IMR-90 (cell line): ENCODE results near the gene GRPEL2.

Source experiments
- CEBPB ChIP-seq: IDR thresholded peaks from 2 replicates; pipeline ENCODE4 v1.6.1; 2012; ENCODE audit warnings: low read depth, low read length, improper control_type of control experiment
- CHD1 ChIP-seq: IDR thresholded peaks from 2 replicates; pipeline ENCODE4 v1.6.1; 2012; ENCODE audit warnings: low read depth, low read length, improper control_type of control experiment
- MAZ ChIP-seq: IDR thresholded peaks from 2 replicates; pipeline ENCODE4 v1.6.1; 2012; ENCODE audit warnings: low read depth, mild to moderate bottlenecking, low read length, improper control_type of control experiment, moderate library complexity, borderline replicate concordance
- MXI1 ChIP-seq: IDR thresholded peaks from 2 replicates; pipeline ENCODE4 v1.6.1; 2012; ENCODE audit warnings: low read depth, mild to moderate bottlenecking, low read length, moderate library complexity, borderline replicate concordance
- NFE2L2 ChIP-seq: fragments of 150-350 bp; IDR thresholded peaks from 2 replicates; pipeline ENCODE4 v1.6.1; 2016; ENCODE audit warnings: low read depth, mild to moderate bottlenecking, low read length
- POLR2A ChIP-seq: IDR thresholded peaks from 2 replicates; pipeline ENCODE4 v1.6.1; 2012; ENCODE audit warnings: mild to moderate bottlenecking, low read depth, low read length
- RFX5 ChIP-seq: IDR thresholded peaks from 2 replicates; pipeline ENCODE4 v1.8.0; 2012; ENCODE audit warnings: low read depth, mild to moderate bottlenecking, low read length, moderate library complexity
- SMC3 ChIP-seq: fragments of 150-350 bp; IDR thresholded peaks from 2 replicates; pipeline ENCODE4 v1.6.1; 2016; ENCODE audit warnings: low read depth, mild to moderate bottlenecking, antibody characterized with exemption, low read length, moderate library complexity
- USF2 ChIP-seq: fragments of 150-350 bp; IDR thresholded peaks from 2 replicates; pipeline ENCODE4 v1.6.1; 2017; ENCODE audit warnings: mild to moderate bottlenecking, antibody characterized with exemption, low read length, low read depth
- TF ChIP-seq, protein P1 (sequence below): conservative IDR thresholded peaks from 2 replicates; pipeline ENCODE4 v1.5.1; 2012; ENCODE audit warnings: mild to moderate bottlenecking, low read depth, low read length, improper control_type of control experiment

- TF ChIP-seq, protein P1, sequence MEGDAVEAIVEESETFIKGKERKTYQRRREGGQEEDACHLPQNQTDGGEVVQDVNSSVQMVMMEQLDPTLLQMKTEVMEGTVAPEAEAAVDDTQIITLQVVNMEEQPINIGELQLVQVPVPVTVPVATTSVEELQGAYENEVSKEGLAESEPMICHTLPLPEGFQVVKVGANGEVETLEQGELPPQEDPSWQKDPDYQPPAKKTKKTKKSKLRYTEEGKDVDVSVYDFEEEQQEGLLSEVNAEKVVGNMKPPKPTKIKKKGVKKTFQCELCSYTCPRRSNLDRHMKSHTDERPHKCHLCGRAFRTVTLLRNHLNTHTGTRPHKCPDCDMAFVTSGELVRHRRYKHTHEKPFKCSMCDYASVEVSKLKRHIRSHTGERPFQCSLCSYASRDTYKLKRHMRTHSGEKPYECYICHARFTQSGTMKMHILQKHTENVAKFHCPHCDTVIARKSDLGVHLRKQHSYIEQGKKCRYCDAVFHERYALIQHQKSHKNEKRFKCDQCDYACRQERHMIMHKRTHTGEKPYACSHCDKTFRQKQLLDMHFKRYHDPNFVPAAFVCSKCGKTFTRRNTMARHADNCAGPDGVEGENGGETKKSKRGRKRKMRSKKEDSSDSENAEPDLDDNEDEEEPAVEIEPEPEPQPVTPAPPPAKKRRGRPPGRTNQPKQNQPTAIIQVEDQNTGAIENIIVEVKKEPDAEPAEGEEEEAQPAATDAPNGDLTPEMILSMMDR, result peak; percentile 75
- no peak for TF ChIP-seq POLR2A
- no peak for TF ChIP-seq NFE2L2
- no peak for TF ChIP-seq CHD1
- TF ChIP-seq MAZ, result no peak
- TF ChIP-seq RFX5, result no peak
- no peak for TF ChIP-seq USF2
- no peak for TF ChIP-seq CEBPB
- no peak for TF ChIP-seq MXI1
- peak; percentile 48 for TF ChIP-seq SMC3
Measured at GRCh38 chr5:149371296-149371962, 26.1 kb downstream of the GRPEL2 start.
